ENCODE results near the gene ARHGEF40.

GRCh38 chr14:21036751-21037150, 33.4 kb upstream of the ARHGEF40 start:
- no peak for TF ChIP-seq POLR2A (IDR thresholded peaks at IDR 0.05; ENCODE audit: extremely low read depth, insufficient read length)
- TF ChIP-seq, protein P1, sequence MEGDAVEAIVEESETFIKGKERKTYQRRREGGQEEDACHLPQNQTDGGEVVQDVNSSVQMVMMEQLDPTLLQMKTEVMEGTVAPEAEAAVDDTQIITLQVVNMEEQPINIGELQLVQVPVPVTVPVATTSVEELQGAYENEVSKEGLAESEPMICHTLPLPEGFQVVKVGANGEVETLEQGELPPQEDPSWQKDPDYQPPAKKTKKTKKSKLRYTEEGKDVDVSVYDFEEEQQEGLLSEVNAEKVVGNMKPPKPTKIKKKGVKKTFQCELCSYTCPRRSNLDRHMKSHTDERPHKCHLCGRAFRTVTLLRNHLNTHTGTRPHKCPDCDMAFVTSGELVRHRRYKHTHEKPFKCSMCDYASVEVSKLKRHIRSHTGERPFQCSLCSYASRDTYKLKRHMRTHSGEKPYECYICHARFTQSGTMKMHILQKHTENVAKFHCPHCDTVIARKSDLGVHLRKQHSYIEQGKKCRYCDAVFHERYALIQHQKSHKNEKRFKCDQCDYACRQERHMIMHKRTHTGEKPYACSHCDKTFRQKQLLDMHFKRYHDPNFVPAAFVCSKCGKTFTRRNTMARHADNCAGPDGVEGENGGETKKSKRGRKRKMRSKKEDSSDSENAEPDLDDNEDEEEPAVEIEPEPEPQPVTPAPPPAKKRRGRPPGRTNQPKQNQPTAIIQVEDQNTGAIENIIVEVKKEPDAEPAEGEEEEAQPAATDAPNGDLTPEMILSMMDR (IDR thresholded peaks at IDR 0.05; ENCODE audit: low read depth, low read length) = no peak
